GM11168 (cell line): ENCODE measurements around the gene TULP3.

Experiments used
- in situ Hi-C: fragments of 300-500 bp; cut with MboI; formaldehyde crosslinking; loops from one replicate; pipeline ENCODE4 v1.12.0; 2022; ENCODE audit warnings: low sequenced_read_pairs; ENCODE audit not compliant: unreplicated experiment

TULP3 gene

DNA sequence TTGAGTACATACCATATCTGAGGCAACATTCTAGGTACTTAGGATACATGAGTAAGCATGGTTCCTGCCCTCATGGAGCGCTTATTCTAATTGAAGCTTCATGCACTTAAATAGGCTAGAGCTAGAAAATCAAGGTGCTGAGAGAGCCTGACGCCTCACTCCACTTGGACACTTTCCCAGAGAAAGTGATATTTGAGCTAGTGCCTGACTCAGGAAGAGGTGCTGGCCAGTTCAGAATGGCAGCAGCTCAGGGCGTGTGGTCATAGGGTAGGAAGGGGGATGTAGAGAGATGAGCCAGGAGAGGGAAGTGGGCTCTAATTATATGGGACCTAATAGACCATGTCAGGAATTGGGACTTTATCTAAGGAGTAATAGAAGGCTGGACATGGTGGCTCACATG is 33.3 kb downstream of the TULP3 start:
- in situ Hi-C loops = no loop called here

DNA sequence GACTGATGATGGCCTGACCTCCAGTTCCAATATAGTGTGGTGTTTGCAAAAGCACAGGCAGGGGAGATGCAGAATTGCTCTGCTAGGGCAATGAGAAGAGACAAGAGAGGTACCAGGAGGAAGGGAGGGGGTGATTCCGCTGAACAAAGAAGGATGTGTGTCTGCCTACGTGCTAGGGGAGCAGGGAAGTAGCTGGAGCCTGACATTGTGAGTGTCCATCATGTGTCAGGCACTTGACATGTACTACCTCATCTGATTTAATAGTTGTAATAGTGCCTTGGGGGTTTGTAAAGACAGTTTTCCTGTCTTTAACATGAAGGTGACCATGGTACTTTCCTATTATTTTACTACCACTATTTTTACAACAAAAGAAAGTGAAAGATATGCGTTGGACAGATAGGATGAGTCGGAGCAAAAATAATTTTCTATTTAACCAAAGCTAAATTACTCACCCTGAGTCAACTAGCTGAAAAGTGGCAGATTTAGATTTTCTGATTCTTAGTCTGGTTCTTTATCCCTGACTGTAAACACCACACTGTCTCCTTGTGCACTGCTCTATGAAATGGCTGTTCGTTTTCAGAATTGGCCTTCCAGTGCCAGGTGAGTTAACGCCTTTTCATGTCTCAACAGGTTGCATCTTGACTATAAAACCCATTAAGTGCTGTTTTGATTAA is 34.8 kb downstream of the TULP3 start:
- in situ Hi-C loops = no loop called here

DNA sequence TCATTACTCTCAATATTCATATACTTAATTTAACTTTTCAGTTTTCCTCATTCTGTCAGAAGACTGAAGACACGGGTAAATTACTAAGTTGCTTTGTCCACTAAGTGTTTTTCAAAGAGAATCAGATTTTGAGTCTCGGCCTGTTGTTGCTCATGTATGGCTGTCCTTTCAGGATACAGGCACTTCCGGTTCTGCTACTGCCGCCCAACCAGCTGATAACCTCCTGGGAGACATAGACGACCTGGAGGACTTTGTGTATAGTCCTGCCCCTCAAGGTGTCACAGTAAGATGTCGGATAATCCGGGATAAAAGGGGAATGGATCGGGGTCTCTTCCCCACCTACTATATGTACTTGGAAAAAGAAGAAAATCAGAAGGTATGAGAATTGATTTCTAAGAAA is 40.2 kb downstream of the TULP3 start:
- in situ Hi-C loops = no loop called here

DNA sequence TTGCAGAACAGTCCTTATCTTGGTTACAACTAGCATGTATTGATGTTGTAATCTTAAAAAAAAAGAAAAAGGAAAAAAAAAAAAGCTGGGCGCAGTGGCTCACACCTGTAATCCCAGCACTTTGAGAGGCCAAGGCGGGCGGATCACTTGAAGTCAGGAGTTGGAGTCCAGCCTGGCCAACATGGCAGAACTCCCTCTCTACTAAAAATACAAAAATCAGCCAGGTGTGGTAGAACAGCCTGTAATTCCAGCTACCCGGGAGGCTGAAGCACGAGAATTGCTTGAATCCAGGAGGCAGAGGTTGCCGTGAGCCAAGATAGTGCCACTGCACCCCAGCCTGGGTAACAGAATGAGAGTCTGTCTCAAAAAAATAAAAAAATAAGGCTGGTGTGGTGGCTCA is 42.9 kb downstream of the TULP3 start:
- in situ Hi-C loops = no loop called here

DNA sequence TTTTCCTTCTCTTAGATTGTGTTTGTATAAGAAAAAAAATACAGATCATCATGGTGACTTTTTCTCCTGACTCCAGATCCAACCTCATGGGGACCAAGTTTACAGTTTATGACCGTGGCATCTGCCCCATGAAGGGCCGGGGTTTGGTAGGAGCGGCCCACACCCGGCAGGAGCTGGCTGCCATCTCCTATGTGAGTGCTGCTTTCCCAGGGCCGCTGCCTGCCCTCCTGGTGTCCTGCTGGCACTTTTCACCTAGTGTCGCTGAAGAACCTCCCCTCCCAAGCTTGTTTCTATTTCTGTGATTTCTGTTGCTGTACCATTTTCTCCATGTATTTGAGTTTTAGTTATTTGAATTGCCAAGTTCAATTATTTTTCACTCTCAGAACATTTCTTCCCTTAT is 43.7 kb downstream of the TULP3 start:
- in situ Hi-C loops = no loop called here

DNA sequence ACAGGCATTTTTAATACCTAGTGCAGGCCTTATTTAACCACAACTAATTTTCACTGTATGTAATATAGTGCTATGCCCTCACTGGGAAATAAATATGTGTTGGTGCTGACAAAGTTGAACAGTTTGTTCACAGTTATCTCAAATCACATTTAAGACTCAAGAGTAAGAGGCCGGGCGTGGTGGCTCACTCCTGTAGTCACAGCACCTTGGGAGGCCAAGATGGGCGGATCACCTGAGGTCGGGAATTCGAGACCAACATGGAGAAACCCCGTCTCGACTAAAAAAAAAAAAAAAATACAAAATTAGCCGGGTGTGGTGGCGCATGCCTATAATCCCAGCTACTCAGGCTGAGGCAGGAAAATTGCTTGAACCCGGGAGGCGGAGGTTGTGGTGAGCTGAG is 45.6 kb downstream of the TULP3 start:
- in situ Hi-C loops = no loop called here

DNA sequence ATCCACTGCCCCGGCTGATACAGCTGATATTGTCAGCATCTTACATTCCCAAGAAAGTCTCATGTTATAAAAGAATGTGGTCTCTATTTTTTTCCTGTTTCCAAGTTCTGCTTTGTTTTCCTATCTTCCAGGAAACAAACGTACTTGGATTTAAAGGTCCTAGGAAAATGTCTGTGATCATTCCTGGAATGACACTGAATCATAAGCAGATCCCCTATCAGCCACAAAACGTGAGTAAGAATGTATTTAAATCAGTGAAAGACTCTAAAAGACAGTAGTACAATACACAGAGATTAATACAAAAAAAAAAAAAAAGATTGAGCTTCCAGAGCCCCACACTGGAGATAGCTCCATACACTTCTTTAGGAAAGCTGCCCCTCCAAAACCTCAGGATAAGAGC is 46.8 kb downstream of the TULP3 start:
- in situ Hi-C loops = no loop called here

DNA sequence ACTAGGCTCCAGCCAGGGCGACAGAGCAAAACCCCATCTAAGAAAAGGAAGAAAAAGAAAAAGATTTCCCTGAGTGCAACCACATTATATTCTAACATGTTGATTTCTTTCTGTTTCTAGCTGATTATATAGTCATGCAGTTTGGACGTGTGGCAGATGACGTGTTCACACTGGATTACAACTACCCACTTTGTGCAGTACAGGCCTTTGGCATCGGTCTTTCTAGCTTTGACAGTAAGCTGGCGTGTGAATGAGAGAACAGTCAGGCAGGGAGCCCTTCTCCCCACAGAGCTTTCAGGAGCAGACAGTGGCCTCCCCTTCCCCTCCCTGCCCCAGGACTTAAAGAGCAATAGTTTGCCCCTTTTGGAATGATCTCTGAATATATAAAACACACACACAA is 48.5 kb downstream of the TULP3 start:
- in situ Hi-C loops = no loop called here

DNA sequence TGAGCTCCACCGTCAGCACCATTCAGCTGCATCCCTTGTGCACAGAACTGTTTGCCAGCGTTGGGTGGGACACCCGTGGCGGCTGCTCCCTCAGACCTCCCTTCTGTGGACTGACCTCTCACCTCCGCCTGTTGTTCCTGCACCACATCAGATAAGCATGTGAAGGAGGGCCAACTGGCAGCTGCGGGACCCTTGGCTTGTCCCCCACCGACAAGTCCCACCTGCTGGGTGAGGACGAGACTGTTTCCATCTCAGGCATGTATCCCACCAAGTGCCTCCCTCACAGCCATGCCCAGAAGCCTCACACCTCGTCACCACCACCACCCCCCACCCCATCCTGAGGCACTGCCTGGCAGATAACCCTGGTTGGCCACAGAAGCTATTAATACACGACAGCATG is 49.9 kb downstream of the TULP3 start:
- in situ Hi-C loops = no loop called here

DNA sequence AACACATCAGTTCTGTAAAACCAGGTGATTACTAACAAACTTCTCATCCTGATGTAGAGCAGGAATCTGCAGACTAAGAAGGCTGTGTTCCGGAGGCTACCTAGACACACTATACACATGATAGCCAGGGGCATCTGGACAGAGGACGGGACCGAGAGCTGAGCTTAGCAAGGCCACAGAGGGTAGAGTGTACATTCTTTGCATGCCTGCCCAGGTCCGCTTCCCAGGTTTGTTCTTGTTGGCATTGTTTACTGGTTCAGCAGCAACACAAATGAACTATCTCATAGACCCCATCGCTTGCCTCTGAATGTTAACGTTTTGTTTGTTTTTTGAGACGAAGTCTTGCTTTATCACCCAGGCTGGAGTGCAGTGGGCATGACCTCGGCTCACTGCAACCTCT is 50.8 kb downstream of the TULP3 start:
- in situ Hi-C loops = no loop called here

DNA sequence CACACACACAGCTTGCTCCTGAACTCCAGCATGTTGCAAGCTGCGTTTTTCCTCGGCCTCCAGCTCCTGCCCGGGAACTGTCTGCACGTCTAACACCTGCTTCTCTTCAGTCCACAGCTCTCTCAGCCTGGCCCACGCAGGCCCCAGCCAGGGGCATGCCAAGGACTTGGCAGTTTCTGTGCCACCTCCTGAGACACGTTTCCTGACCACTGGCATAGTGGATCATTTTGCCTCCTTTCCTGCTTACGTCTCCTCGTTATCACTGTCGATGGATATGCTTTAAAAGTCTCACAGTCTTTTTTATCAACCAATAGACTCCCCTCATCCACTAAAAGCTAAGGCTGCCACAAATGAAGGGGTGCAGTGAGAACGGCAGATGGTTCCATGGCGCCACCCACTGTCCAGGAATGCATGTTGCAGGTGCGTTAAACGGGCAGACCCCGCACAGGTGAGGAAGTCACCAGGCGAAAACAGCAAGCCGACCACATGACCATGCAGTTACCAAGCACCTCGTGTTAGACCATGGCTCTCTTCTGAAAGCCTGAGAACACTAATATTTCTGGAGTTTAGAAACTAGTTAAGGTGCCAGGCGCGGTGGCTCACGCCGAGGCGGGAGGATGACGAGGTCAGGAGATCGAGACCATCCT is 53.8 kb downstream of the TULP3 start:
- in situ Hi-C loops = no loop called here

DNA sequence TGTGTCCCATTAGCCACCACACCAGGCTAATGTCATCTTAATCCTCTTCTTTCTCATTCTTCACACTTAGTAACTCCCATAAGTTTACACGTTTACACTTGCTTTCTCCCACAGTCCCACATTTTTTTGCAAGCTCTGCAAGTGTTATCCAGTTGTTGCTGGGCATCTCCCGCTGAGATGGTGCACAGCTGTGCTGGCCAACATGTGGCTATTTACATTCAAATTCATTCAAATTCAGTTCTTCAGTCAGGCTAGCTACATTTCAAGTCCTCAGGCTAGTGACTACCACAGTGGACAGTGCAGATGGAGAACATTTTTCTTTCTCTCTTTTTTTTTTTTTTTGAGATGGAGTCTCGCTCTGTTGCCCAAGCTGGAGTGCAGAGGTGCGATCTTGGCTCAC is 58.7 kb downstream of the TULP3 start:
- in situ Hi-C loops = no loop called here

DNA sequence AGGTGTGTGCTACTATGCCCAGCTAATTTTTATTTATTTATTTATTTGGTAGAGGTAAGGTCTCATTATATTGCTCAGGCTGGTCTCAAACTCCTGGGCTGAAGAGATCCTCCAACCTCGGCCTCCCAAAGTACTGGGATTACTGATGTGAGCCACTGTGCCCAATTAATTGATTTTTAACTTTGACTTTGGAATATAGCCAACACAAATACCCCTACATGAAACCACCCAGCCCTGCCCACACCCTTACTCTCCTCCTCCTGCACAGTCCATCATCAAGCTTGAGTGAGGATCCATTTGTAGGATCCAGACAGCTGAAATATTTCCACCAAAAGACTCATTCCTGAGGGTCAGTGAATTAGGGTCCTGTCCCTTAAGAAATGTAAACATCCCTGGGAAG is 65.2 kb downstream of the TULP3 start:
- in situ Hi-C loops = no loop called here

DNA sequence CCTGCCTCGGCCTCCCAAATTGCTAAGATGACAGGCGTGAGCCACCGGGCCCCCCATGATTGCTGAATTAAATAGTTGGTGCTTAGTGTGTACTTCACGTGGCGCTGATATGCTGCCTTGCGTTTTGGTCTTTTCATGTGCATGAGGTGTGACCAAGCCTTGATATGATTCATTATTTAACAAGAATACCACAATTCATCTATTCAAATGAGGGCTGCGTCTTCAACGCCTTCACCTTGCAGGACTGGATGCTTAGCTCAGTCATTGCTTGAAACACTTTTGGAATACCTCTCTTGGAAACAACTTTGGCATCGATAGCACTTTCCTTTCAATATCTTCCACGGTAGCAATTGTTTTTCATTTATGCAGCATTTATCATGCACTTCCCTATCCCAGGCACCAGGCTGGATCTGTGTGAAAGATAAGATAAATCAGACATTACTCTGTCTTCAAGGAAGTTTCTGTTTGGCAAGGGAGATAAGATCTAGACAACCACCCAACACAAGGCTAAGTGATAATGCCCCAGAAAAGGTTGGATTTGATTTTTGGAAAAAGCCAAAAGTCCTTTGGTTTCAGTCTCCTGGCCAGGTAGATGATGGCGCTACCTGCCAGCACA is 67.2 kb downstream of the TULP3 start:
- in situ Hi-C loops = no loop called here

DNA sequence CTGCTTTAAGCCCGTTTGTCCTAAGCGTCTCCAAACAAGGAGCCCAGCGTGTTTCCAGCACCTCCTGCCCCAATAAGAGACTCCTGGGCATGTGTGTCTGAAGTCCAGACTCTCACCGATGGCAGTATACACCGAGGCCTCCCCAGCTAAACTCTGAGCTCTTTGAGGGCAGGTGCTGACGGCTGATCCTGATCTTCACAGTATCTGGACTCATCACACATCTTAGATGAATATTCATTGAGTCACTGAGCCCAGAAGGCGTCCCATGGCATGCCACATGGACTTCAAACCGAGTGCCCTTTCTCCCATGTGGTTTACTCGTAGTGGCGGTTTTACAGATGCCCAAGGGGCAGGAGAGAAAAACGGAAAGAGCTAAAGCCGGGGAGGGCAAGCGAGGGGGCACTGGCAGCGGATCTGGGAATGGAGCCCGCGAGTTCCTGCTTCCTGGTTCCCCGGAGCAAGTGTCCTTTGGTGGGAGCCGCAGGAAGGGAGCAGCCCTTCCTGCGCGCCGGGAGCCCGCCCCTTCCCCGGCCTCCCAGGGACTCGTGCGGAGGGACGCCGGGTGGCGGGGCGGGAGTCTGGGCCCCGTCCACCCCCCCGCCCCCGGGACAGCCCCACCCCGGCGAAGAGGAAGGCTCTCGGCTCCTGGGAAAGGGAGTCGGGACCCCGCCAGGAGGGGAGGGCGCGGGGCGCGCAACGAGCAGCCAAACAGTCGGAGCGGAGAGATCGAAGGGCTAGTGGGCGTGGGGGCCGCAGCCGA is 67.9 kb downstream of the TULP3 start:
- in situ Hi-C loops = no loop called here

DNA sequence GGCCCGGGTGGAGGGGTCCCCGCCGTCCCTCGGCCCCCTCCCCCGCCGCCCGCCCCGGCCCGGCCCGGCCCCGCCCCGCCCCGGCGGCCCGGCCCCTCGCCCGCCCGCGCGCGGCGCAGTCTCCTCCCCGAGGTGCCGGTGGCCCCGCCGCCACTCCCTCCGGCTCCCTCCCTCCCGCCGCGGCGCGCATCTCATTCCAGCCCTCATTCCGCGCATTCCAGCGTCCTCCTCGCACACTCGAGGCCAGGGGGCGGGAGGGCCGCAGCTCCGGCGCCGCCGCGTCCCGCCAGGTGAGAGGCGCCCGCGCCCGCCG is 68.5 kb downstream of the TULP3 start, which contains the start of gene TEAD4:
Gene TEAD4 (plus strand): TSS at position 206 of the 313 bp plus-strand sequence.
- in situ Hi-C loops = no loop called here

DNA sequence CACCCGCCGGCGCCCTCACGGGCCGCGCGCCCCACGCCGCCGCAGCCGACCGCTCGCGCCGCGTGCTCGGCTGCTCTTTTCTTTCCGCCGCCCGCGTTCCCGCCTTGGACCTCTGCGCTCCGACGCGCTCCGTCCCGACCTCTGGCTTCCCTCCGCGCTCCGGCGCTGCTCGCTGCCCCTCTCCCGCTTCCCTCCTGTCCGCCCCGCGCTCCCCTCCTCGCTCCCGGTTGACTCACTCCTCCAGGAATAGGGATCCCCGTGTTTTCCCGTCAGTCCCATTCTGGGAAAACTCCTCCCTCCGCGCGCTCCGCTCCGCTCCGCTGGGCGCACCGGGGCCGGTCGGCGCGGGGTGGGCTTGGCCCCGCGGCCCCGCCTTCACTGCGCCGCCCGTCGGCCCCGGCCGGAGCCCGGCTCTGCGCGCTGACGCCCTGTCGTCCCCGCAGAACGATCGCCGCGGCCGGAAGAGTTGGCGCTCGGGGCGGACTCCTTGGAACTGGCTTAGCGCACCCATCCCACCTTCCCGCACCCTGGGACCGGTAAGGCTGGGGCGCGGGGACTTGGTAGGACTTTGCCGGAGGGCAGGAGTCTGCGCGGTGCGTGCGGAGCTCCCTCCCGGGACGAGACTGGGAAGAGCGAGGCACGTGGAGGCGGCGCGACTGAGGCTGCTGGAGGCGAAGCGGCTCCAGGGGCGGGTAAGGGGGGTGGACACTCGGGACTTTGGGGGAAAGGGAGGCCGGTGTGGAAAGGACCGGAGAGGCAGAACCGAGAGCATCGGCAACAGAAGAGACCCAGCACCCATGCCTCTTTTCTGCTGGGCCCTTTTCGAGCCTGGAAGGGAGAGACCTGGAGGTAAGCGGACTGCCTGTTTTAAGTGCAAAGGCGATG is 69.1 kb downstream of the TULP3 start:
- in situ Hi-C loops = no loop called here

DNA sequence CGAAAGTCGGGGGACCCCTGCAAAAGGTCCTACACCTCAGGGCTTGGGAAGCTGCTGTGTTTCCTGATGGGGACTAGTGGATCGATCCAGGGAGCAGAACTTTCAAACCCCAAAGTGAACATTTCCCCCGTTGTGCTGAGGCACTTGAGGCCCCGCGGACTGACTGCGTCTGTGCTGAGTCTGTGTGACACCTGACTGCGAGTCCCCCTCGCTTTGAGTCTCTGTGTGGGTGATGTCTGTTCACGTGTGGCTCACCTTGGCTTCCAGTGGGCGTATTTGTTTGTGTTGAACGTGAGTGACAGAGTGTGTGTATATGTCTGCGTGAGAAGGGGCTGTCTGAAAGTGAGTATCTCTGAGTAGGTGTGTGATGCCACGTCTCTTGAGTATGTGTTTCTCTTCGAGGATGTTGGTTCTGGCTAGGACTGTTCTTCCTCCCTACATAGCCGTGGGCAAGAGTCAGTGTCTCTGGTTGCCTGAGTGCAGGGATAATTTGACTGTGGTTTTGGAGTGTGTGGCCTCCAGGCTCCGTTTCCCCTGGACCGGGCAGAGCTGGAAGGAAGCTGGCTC is 69.8 kb downstream of the TULP3 start:
- in situ Hi-C loops = no loop called here

DNA sequence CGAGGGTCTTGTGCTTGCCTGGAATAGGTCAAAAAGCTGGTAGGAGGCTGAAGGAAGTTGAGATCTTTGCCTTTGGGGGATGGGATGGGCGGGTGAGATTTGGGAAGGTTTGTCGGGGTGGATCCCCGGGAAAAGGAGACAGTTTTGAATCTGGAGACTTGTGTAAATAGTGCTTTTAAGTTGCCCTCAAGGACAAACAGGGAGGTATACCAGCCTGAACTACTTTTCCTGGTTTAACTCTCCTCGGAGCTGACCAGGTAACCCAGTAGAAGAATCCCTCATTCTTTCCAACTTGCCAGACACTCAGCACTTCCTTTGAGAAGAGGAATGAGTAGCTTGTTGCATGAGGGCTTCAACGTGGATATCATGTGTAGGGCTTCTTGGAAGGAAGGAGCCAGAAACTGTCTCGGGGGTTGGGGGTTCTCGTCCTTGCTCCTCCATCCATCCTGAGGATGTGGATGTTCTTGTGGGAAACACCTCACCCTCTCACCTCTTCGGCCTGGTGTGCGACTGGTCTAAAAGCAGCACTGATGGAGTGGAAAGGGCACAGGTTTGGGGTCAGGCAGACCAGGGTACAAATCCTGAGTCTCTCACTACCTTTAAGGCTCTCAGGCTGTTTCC is 70.4 kb downstream of the TULP3 start:
- in situ Hi-C loops = no loop called here

DNA sequence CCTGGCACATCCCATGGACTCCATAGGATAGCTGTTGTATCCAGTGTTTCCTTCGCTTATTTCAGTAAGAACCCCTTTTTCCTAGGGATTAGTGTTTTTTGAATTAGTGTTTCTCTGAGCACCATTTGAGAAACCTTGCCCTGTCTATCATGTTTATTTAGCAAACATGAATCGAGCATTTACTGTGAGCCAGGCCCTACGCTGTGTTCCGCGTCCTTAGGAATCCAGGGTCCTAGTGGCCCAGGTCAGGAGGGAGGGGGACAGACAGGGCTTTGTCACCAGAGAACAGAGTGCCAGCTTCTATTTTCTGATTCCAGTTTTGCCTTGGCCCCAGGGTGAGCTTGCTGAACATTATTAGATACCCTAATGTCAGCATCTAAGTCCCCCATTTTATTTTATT is 71.0 kb downstream of the TULP3 start:
- in situ Hi-C loops = no loop called here
